Midbrain (tissue), 1 donor: Measurements from ENCODE around the gene TLE2.

Source experiments
- DNase-seq: peaks from one replicate; lab custom pipeline; 2025; lab: John Stamatoyannopoulos, UW

TLE2 gene

GRCh38 chr19:2949939-2950285, 79.2 kb downstream of the TLE2 start:
- DNase-seq = no peak
